Stimulated activated naive B cell treated with anti-CD40 and anti-IgM and Interleukin-4, amounts not matched to agents 10 μg/mL and 1 μg/mL and 100 μg/mL, for 72 hours (primary cell): ENCODE measurements around the gene SMPDL3A.

Source experiments
- ATAC-seq, 2 donors: fragments of 150-1000 bp; cut with Tn5 transposase; replicated peaks; 2 replicates each; pipeline ENCODE4 v1.10.0; 2021; ENCODE audit warnings: moderate library complexity in 1 of 2
- DNase-seq: peaks from one replicate; pipeline ENCODE4 v3.0.0; 2021
- H3K27ac Mint-ChIP-seq: one replicate; pipeline ENCODE4 v1.8.0; 2022; ENCODE audit warnings: mild to moderate bottlenecking, mixed read lengths
- H3K27me3 Mint-ChIP-seq, 2 donors: one replicate each; pipeline ENCODE4 v1.8.0; 2022; ENCODE audit warnings: mixed read lengths in 2 of 2
- H3K36me3 Mint-ChIP-seq, 2 donors: one replicate each; pipeline ENCODE4 v1.8.0; 2022; ENCODE audit warnings: mixed read lengths in 2 of 2, mild to moderate bottlenecking in 1 of 2
- H3K4me1 Mint-ChIP-seq, 2 donors: one replicate each; pipeline ENCODE4 v1.8.0; 2022; ENCODE audit warnings: mixed read lengths in 2 of 2, mild to moderate bottlenecking in 1 of 2
- H3K4me3 Mint-ChIP-seq, 2 donors: one replicate each; pipeline ENCODE4 v1.8.0; 2022; ENCODE audit warnings: mild to moderate bottlenecking in 2 of 2, mixed read lengths in 2 of 2, moderate library complexity in 1 of 2
- H3K9me3 Mint-ChIP-seq, 2 donors: one replicate each; pipeline ENCODE4 v1.8.0; 2022; ENCODE audit warnings: mixed read lengths in 2 of 2, mild to moderate bottlenecking in 1 of 2

Gene SMPDL3A

DNA sequence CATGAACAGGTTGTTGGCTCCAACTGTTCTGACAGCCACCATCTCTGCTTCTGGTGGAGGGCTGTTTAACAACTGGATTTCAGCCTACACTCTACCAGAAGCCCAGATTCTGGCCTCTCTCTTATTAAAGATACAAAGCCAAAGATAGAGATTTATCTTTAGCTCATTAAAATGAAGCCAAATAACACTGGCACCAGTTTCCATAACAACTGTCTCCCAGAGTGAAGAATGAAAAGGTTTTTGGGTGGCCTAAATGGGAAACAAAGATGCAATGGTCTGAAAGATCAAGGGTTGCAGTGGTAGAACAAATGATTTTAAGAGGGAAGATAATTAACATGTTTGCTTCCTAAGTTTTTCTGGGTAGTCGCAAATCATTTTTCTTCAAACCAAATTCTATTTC, 3.2 kb upstream of the SMPDL3A start:
- Mint-ChIP-seq H3K36me3 (no peaks in the 10 kb centered on the region), H3K27ac (no peak overlapping the region), H3K4me1 (peaks cover 16 to 23% of the 10 kb centered on the region in 2 donors), H3K27me3 (peaks cover 22 to 39% of the 10 kb centered on the region in 2 donors), H3K9me3 (no peaks in the 10 kb centered on the region), H3K4me3 (no peak overlapping the region)
- DNase-seq (no peak), ATAC-seq (no peak)

DNA sequence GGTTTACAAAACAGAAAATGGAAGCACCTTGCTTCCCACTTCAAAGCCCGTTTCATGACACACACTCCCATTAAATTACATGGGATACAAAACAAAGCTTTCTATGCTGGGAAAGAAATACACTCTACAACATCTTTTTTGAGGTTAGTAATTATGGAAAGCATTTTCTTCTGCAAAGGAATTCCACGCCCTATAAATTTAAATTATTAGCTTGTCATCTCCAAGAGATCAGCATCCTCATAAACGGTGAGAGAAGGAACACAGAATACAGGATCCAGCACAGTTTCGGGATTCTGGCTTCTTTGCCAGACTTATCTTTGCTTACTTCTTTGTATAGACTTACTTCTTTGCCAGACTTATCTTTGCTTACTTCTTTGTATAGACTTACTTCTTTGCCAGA, 1.3 kb upstream of the SMPDL3A start:
- no peak overlapping the region for H3K4me3 Mint-ChIP-seq
- H3K4me1 Mint-ChIP-seq: peaks cover 16 to 25% of the 10 kb centered on the region in 2 donors
- ATAC-seq (no peak), DNase-seq (no peak)
- H3K27me3 Mint-ChIP-seq: peaks cover 29 to 47% of the 10 kb centered on the region in 2 donors
- H3K9me3 Mint-ChIP-seq: no peaks in the 10 kb centered on the region
- H3K36me3 Mint-ChIP-seq: no peaks in the 10 kb centered on the region
- no peak overlapping the region for H3K27ac Mint-ChIP-seq

DNA sequence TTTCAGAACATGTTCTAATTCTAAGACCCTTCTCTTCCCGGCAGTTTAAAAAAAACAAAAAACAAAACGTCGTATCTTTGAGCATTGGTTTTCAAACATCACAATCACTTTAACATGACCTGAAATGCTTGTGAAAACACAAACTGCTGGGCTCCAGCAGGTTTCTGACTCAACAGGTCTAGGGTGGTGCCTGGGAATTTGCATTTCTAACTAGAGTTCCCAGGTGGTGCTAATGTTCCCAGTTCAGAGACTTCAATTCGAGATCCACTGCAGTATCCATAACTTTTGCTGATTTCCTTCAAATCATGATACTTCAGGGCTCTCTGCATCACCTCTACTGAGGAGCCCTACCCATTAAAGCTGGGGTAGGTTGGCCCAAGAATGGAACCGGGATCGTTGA, 850 bp upstream of the SMPDL3A start:
- ATAC-seq (no peak), DNase-seq (no peak)
- Mint-ChIP-seq H3K27ac (no peak overlapping the region), H3K4me3 (no peak overlapping the region), H3K36me3 (no peaks in the 10 kb centered on the region), H3K9me3 (no peaks in the 10 kb centered on the region), H3K27me3 (peaks cover 29 to 51% of the 10 kb centered on the region in 2 donors), H3K4me1 (peaks cover 16 to 25% of the 10 kb centered on the region in 2 donors)

DNA sequence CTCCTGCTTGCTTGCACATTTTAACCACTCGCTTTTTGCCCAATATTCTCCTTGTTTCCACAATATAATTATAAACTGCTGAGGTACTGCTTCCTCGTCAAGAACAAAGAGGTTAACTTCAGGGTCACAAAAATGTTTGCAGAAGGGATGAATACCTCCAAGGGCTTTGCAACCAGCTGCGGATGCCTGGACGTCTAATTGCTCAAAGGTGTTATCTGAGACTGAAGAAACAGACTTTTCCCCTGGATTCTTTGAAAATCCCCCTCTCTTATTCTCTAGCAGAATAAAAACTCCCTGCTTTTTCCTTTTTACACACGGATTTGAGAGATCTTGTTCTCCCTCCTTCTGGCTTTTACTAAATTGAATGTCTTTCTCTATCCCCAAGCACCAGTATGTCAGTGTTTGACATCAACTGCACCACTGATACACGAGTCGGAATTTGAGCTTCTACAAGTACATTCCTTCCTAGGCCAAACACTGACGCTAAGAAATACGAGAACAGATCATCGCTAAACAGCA, 336 bp upstream of the SMPDL3A start:
- no peak overlapping the region for H3K27ac Mint-ChIP-seq
- DNase-seq (no peak), ATAC-seq (no peak)
- peaks cover 29 to 57% of the 10 kb centered on the region in 2 donors for H3K27me3 Mint-ChIP-seq
- peaks cover 16 to 25% of the 10 kb centered on the region in 2 donors for H3K4me1 Mint-ChIP-seq
- H3K4me3 Mint-ChIP-seq: peak overlapping the region; percentile 83 to 86
- no peaks in the 10 kb centered on the region for H3K36me3 Mint-ChIP-seq
- H3K9me3 Mint-ChIP-seq: no peaks in the 10 kb centered on the region

DNA sequence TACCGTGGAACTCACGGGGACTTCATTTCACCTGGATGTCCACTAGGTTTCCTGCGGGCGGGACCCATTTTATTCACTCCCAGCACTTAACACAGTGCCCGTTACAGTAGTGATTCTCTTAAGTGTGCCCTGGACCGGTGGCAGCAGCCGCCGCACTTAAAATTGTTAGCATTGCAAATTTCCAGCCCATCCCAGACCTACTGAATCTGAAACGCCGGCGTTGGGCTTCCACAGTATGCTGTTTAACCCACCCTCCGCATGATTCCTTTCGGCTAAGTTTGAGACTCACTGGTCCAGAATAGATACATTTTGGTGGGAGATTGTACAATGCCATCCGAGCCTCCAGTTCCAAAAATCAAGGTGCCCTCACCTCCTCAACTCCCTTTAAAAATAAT, 967 bp downstream of the SMPDL3A start:
- peaks cover 16 to 25% of the 10 kb centered on the region in 2 donors for H3K4me1 Mint-ChIP-seq
- H3K27ac Mint-ChIP-seq: peak overlapping the region; percentile 42
- ATAC-seq (no peak), DNase-seq (no peak)
- H3K27me3 Mint-ChIP-seq: peaks cover 29 to 57% of the 10 kb centered on the region in 2 donors
- no peaks in the 10 kb centered on the region for H3K9me3 Mint-ChIP-seq
- peak overlapping the region; percentile 83 to 86 for H3K4me3 Mint-ChIP-seq
- H3K36me3 Mint-ChIP-seq: no peaks in the 10 kb centered on the region

DNA sequence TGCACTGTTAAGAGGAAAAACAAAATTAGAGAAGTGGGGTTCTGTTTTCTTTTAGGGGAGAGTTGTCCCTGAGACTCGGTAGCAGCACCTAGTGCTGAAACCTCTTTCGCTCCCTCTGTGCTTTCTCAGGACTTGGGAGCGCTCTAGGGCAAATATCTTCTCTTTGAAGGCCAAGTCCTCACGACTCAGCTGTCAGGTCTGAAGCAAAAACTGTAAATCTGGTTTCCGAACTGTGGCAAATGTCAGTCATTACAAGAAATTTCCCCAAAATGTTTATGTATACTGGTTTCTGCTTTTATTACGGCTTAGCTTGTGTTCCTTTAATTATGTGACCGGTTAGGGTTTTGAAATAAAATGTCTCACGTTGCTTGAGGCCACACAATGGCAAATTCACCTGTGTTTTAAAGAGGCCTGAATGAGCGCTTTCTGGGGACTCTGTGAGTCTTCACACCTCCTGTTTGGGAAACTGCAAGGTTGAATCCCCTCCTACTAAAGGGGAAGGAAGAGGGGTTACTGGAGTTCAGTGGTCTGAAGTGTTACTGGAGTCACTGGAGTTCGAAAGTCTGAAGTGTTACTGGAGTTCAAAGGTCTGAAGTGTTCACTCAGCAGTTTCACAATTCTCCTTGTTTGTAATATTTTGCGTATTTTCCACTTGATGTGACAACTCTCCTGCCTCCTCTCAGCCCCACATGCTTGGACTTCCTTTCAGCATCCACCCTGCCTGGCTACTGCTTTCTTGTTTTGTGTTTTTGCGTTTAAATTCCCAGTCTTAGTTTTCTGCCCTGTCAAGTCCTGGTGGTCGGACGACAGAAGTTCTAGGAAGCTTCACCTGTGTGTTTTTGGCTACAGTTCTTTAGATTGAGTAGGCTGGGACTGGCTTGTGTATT, 1.6 kb downstream of the SMPDL3A start:
- H3K4me1 Mint-ChIP-seq: peaks cover 16 to 25% of the 10 kb centered on the region in 2 donors
- H3K9me3 Mint-ChIP-seq: no peaks in the 10 kb centered on the region
- no peaks in the 10 kb centered on the region for H3K36me3 Mint-ChIP-seq
- ATAC-seq (no peak), DNase-seq (no peak)
- no peak overlapping the region for H3K27ac Mint-ChIP-seq
- H3K4me3 Mint-ChIP-seq: peak overlapping the region; percentile 83 to 86
- peaks cover 29 to 57% of the 10 kb centered on the region in 2 donors for H3K27me3 Mint-ChIP-seq

DNA sequence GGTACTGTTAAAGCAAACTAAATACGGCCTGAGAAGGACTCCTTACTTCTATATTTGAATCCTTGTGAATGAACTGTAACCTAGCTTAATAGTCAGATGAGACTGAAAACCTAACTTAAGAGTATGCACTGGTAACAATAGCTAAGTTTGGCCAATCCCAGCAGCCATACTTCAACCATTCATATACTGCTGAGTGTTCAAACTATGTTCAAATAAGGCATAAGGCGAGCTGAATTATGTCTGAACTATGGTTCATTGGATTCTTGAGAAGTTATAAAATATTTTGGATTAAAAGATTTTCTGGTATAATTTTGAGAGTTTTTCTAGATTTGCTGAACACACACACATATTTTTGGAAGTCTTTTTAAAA, 2.2 kb downstream of the SMPDL3A start:
- Mint-ChIP-seq H3K27me3 (peaks cover 29 to 57% of the 10 kb centered on the region in 2 donors), H3K9me3 (no peaks in the 10 kb centered on the region), H3K4me3 (no peak overlapping the region), H3K36me3 (no peaks in the 10 kb centered on the region), H3K27ac (no peak overlapping the region), H3K4me1 (peaks cover 16 to 25% of the 10 kb centered on the region in 2 donors)
- ATAC-seq: no peak
- no peak for DNase-seq

DNA sequence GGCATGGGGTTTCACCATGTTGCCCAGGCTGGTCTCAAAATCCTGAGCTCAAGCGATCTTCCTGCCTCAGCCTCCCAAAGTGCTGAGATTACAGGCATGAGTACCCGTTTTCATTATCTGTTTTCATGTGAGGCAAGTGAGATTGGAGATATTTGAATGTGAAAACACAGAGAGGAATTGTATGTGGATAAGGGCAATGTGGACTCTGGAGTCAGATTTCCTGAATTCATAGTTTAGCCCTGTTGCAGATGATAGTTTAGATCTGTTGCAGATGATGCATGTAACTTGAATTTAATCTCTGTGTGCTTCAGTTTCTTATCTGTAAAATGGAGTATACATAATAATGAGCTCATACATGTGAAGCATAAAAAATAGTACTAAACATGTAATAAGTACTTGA, 3.7 kb downstream of the SMPDL3A start:
- no peaks in the 10 kb centered on the region for H3K9me3 Mint-ChIP-seq
- H3K4me3 Mint-ChIP-seq: no peak overlapping the region
- H3K36me3 Mint-ChIP-seq: no peaks in the 10 kb centered on the region
- DNase-seq: no peak
- H3K27me3 Mint-ChIP-seq: peaks cover 24 to 49% of the 10 kb centered on the region in 2 donors
- H3K27ac Mint-ChIP-seq: no peak overlapping the region
- peaks cover 16 to 25% of the 10 kb centered on the region in 2 donors for H3K4me1 Mint-ChIP-seq
- no peak for ATAC-seq

DNA sequence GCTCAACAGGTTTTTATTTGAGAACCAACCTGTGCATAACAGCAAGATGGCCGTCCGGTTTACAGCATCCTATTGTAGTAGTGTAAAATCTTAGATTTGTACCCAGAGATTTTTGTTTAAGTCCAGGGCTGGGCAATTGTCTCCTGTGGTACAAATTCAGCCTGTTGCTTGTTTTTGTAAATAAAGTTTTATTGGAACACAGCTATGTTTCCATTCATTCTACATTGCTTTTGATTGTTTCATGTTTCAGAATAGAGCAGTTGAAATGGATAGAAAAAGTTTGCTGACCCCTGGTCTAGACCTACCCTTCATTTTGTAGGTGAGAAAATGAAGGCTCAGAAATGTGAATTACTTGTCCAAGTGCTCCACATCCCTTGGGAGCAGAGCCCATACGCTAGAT, 8.5 kb downstream of the SMPDL3A start:
- no peaks in the 10 kb centered on the region for H3K4me1 Mint-ChIP-seq
- no peaks in the 10 kb centered on the region for H3K36me3 Mint-ChIP-seq
- H3K4me3 Mint-ChIP-seq: no peak overlapping the region
- H3K27me3 Mint-ChIP-seq: peaks cover 0 to 12% of the 10 kb centered on the region in 2 donors
- H3K27ac Mint-ChIP-seq: no peak overlapping the region
- ATAC-seq (no peak), DNase-seq (no peak)
- no peaks in the 10 kb centered on the region for H3K9me3 Mint-ChIP-seq

DNA sequence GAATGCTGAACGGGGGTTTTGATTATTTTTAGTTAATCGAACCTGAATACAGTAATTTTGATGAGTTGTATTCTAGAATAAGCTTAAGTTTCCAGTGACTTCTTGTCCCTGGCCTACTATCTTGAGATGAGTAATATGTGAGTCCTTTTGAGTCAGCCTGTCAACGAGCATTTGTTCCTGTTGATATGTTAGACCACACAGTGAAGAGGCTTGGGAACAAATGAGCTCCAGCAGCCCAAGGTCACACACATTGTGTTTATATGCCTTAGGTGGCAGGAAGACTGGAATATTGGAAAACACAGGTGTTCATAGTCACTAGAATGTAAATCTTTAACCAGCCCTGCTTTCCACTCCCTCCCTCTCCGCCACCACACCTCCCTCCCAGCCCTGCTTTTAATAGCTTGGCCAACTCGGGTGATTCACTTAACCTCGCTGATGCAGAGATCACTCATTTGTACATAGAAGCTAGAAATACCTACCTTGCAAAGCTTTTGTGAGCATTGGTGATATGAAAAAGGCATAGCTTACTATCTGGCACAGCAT, 9.1 kb downstream of the SMPDL3A start:
- H3K27ac Mint-ChIP-seq: no peak overlapping the region
- DNase-seq: no peak
- H3K4me1 Mint-ChIP-seq: no peaks in the 10 kb centered on the region
- no peaks in the 10 kb centered on the region for H3K36me3 Mint-ChIP-seq
- no peak overlapping the region for H3K4me3 Mint-ChIP-seq
- H3K27me3 Mint-ChIP-seq: peaks cover 0 to 6% of the 10 kb centered on the region in 2 donors
- no peaks in the 10 kb centered on the region for H3K9me3 Mint-ChIP-seq
- peak in 1 of 2 donors; percentile 55 for ATAC-seq

DNA sequence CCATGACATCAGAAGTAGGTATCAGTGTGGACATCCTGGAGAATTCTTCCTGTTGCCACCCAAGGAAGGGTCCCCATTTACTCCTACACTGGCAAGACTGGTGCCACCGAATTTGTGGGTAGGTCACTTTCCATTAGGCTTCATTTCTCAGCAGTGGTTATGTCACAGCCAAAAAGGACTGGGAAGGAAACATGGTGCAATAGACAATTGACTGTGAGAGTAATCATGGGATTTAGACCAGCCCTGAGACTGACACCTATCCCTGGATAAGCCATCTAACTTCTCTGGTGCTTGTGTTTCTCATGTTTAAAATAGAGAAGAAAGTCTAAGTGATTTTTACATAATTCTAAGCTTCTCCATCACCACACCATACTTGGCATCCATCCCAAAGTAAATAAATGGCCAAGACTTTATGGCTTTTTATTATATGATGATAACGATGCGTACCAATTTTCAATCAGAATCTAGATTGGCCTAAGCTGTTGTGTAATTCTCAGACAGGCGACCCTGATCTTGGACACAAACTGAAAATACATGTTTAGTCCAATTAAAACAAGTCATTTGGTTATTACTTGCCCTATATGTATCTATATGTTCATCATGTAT, 10.2 kb downstream of the SMPDL3A start:
- no peaks in the 10 kb centered on the region for H3K27me3 Mint-ChIP-seq
- H3K36me3 Mint-ChIP-seq: no peaks in the 10 kb centered on the region
- DNase-seq (no peak), ATAC-seq (no peak)
- no peak overlapping the region for H3K4me3 Mint-ChIP-seq
- no peaks in the 10 kb centered on the region for H3K9me3 Mint-ChIP-seq
- H3K27ac Mint-ChIP-seq: no peak overlapping the region
- H3K4me1 Mint-ChIP-seq: no peaks in the 10 kb centered on the region

DNA sequence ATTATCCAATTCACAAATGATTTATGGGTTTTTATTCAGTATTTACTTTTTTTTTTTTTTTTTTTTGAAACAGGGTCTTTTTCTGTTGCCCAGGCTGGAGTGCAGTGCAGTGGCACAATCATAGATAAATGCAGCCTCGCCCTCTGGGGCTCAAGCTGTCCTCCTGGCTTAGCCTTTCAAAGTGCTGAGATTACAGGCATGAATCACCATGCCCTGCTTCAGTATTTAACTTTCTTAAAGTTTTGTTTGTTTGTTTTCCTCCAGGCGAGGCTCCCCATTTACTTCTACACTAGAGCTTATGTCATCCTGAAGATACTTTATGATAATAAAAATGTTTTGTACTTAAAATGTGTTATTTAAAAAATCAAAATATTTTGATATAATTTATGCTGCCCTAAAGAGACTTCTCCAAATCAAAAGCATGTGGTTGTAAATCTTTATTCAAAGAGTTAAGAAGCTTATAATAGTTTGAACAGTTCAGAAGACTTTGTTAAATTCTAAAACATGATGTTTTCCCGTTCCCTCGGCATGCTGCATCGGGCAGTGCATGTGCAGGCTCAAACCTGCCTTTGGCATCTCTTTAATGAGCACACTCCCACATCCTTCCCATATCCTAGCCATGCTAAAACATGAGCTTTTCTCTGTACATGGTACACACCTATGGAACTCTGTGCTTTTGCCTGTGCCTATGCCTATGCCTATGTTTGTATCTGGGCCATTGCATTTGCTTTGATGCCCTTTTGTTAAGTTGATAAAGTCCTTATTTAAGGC, 11.0 kb downstream of the SMPDL3A start:
- Mint-ChIP-seq H3K9me3 (no peaks in the 10 kb centered on the region), H3K36me3 (no peaks in the 10 kb centered on the region), H3K4me1 (no peaks in the 10 kb centered on the region), H3K27me3 (no peaks in the 10 kb centered on the region), H3K27ac (no peak overlapping the region), H3K4me3 (no peak overlapping the region)
- DNase-seq (no peak), ATAC-seq (no peak)

DNA sequence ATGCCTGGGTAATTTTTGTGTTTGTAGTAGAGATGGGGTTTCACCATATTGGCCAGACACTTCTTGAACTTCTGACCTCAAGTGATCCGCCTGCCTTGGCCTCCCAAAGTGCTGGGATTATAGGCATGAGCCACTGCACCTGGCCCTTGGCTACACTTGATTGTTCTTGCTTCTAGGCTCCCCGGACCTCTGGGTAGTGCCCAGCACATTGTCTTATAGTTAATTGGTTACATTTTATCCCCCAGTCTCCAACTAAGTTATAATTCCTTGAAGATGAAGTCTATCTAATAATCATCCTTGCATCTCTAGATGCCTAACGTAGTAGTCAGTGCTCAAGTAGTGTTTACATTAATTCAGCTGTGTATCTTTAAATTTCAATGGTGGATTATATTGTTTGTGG, 11.8 kb downstream of the SMPDL3A start:
- Mint-ChIP-seq H3K4me1 (no peaks in the 10 kb centered on the region), H3K36me3 (no peaks in the 10 kb centered on the region), H3K4me3 (no peak overlapping the region), H3K27ac (no peak overlapping the region), H3K27me3 (no peaks in the 10 kb centered on the region), H3K9me3 (no peaks in the 10 kb centered on the region)
- ATAC-seq (no peak), DNase-seq (no peak)

DNA sequence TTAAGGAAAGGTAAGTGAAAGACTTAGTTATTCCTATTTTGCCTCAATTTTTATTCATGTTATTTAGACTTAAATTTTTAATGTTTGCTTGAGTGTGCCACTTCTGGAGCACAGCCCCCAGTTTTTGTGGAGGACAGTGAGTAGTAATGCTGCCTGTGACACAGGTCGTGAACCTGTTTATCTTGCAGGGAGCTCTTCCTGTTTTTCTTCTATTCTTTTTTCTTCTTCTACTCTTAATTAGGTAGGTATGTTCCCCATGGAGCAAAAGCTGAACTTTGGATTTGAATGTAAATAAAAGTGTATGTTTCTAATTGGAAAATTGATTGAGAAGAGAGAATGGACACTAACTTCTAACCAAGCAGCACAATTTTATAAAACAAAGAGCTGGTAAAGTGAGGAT, 12.3 kb downstream of the SMPDL3A start:
- ATAC-seq: no peak
- Mint-ChIP-seq H3K4me1 (no peaks in the 10 kb centered on the region), H3K27ac (no peak overlapping the region), H3K36me3 (no peaks in the 10 kb centered on the region), H3K27me3 (no peaks in the 10 kb centered on the region), H3K4me3 (no peak overlapping the region), H3K9me3 (no peaks in the 10 kb centered on the region)
- DNase-seq: no peak
